H1 (cell line): ENCODE data around the gene MYF5. TPM values are rescaled to one million over a fixed set of nuclear protein-coding genes. Genes with fewer than 3 reads are reported as not detected.

Experiments
- CTCF ChIA-PET: fragments of 300-600 bp; sonication (Branson Sonifier 250); formaldehyde crosslinking; loops from one replicate; lab custom pipeline; 2021; ENCODE audit not compliant: partially characterized antibody; lab: Charles Lee
- POLR2A ChIA-PET: fragments of 300-600 bp; sonication (Branson Sonifier 250); formaldehyde crosslinking; loops from one replicate; lab custom pipeline; 2021; ENCODE audit warnings: inconsistent platforms; ENCODE audit not compliant: partially characterized antibody; lab: Charles Lee
- DNase-seq, 2 experiments: peaks; one replicate each; pipeline versions ENCODE4 v3.0.0 to v3.0.0-alpha.2; 2010 to 2022; ENCODE audit warnings: low spot score in 2 of 2, low read depth in 1 of 2, mixed read lengths in 1 of 2
- FAIRE-seq: peaks from 2 replicates; lab custom pipeline; 2011; peaks lifted over from hg19 to GRCh38; lab: Jason Lieb, UNC
- H2AFZ ChIP-seq: 2 replicates; pipeline ENCODE4 v1.8.1; 2012; ENCODE audit warnings: low read length, inconsistent platforms
- H2AK5ac ChIP-seq: 2 replicates; pipeline ENCODE4 v1.6.1; 2013; ENCODE audit warnings: low read depth, low read length
- H2BK120ac ChIP-seq: replicated peaks from 2 replicates; pipeline ENCODE3; 2013; ENCODE audit warnings: low read depth, low read length, inconsistent platforms
- H2BK12ac ChIP-seq: 2 replicates; pipeline ENCODE4 v1.6.1; 2013; ENCODE audit warnings: low read depth, low read length
- H2BK15ac ChIP-seq: 2 replicates; pipeline ENCODE4 v1.6.1; 2013; ENCODE audit warnings: low read length
- H2BK20ac ChIP-seq: 2 replicates; pipeline ENCODE4 v1.6.1; 2013; ENCODE audit warnings: low read length
- H2BK5ac ChIP-seq: 2 replicates; pipeline ENCODE4 v1.6.1; 2013; ENCODE audit warnings: low read depth, low read length
- H3K14ac ChIP-seq: 2 replicates; pipeline ENCODE4 v1.6.1; 2013; ENCODE audit warnings: inconsistent platforms; ENCODE audit not compliant: insufficient read length
- H3K18ac ChIP-seq: 2 replicates; pipeline ENCODE4 v1.6.1; 2013; ENCODE audit warnings: low read length; ENCODE audit errors: extremely low read depth
- H3K23ac ChIP-seq: 2 replicates; pipeline ENCODE4 v1.6.1; 2013; ENCODE audit warnings: inconsistent platforms; ENCODE audit not compliant: insufficient read length
- H3K23me2 ChIP-seq: 2 replicates; pipeline ENCODE4 v1.6.1; 2013; ENCODE audit warnings: low read depth, low read length
- H3K27ac ChIP-seq: 2 replicates; pipeline ENCODE4 v1.6.1; 2011; ENCODE audit warnings: low read depth, low read length, inconsistent platforms
- H3K27me3 ChIP-seq, 4 experiments: replicated peaks in 1 of 4; 1 replicate in 1 of 4; 2 replicates in 3 of 4; pipeline versions ENCODE4 v1.6.1 to v1.8.1; 2011 to 2013; ENCODE audit warnings: low read length in 3 of 4, mild to moderate bottlenecking in 3 of 4, inconsistent platforms in 2 of 4, mixed read lengths in 2 of 4, moderate library complexity in 1 of 4; ENCODE audit not compliant: control insufficient read depth in 3 of 4, insufficient read depth in 3 of 4; ENCODE audit errors: extremely low read depth in 1 of 4
- H3K36me3 ChIP-seq, 4 experiments: 2 replicates each; pipeline versions ENCODE4 v1.6.1 to v1.8.1; 2011 to 2013; ENCODE audit warnings: mild to moderate bottlenecking in 4 of 4, low read length in 3 of 4, moderate library complexity in 2 of 4, control low read depth in 1 of 4, inconsistent platforms in 1 of 4; ENCODE audit not compliant: insufficient read depth in 4 of 4, control insufficient read depth in 2 of 4
- H3K4ac ChIP-seq: replicated peaks from 2 replicates; pipeline ENCODE3; 2013; ENCODE audit warnings: low read length, low read depth, mixed read lengths, inconsistent platforms; ENCODE audit not compliant: insufficient read length
- H3K4me1 ChIP-seq, 4 experiments: replicated peaks in 1 of 4; 1 replicate in 1 of 4; 2 replicates in 3 of 4; pipeline versions ENCODE4 v1.6.1 to v1.8.1; 2011 to 2013; ENCODE audit warnings: low read length in 3 of 4, inconsistent platforms in 2 of 4, mixed read lengths in 1 of 4; ENCODE audit not compliant: insufficient read depth in 4 of 4, control insufficient read depth in 3 of 4
- H3K4me2 ChIP-seq, 2 experiments: 2 replicates each; pipeline versions ENCODE4 v1.6.1 to v1.8.1; 2011 to 2013; ENCODE audit warnings: low read depth in 2 of 2, low read length in 2 of 2, control low read depth in 1 of 2, inconsistent platforms in 1 of 2, mild to moderate bottlenecking in 1 of 2; ENCODE audit not compliant: insufficient read depth in 1 of 2
- H3K4me3 ChIP-seq, 4 experiments: fragments of 200-600, 300-600 bp in 1 of 4; sonication (generic), shearing (Covaris generic), sonication (Bioruptor Twin) in 1 of 4; 2 replicates each; pipeline versions ENCODE4 v1.5.1 to v1.8.1; 2011 to 2016; ENCODE audit warnings: low read length in 4 of 4, low read depth in 3 of 4, control low read depth in 2 of 4, inconsistent platforms in 2 of 4, mild to moderate bottlenecking in 2 of 4, mixed read lengths in 1 of 4, moderate library complexity in 1 of 4; ENCODE audit not compliant: insufficient read depth in 2 of 4; ENCODE audit errors: extremely low read depth in 1 of 4
- H3K56ac ChIP-seq: replicated peaks from 2 replicates; pipeline ENCODE3; 2013; ENCODE audit warnings: low read depth, mild to moderate bottlenecking, mixed read lengths, low read length, inconsistent platforms; ENCODE audit not compliant: insufficient read length
- H3K79me1 ChIP-seq: 2 replicates; pipeline ENCODE4 v1.6.1; 2013; ENCODE audit warnings: low read depth, low read length, control low read depth
- H3K79me2 ChIP-seq, 2 experiments: 2 replicates each; pipeline versions ENCODE4 v1.6.1 to v1.8.1; 2012 to 2013; ENCODE audit warnings: low read length in 2 of 2, mild to moderate bottlenecking in 2 of 2, inconsistent platforms in 1 of 2; ENCODE audit not compliant: insufficient read depth in 2 of 2, control insufficient read depth in 1 of 2
- H3K9ac ChIP-seq, 4 experiments: replicated peaks in 1 of 4; 1 replicate in 1 of 4; 2 replicates in 3 of 4; pipeline versions ENCODE4 v1.6.1 to v1.8.1; 2011 to 2013; ENCODE audit warnings: low read depth in 3 of 4, low read length in 3 of 4, control low read depth in 2 of 4, mild to moderate bottlenecking in 2 of 4, moderate library complexity in 2 of 4, inconsistent platforms in 1 of 4; ENCODE audit errors: extremely low read depth in 1 of 4
- H3K9me3 ChIP-seq, 2 experiments: 2 replicates each; pipeline versions ENCODE4 v1.6.1 to v1.8.1; 2012 to 2013; ENCODE audit warnings: mild to moderate bottlenecking in 2 of 2, moderate library complexity in 2 of 2, control low read depth in 1 of 2, inconsistent platforms in 1 of 2, low read depth in 1 of 2, low read length in 1 of 2, mixed read lengths in 1 of 2; ENCODE audit not compliant: insufficient read depth in 2 of 2
- H4K20me1 ChIP-seq, 2 experiments: replicated peaks in 1 of 2; 2 replicates each; pipeline versions ENCODE3 to v1.8.1; 2011 to 2013; ENCODE audit warnings: inconsistent platforms in 2 of 2, low read length in 2 of 2, mild to moderate bottlenecking in 1 of 2; ENCODE audit not compliant: insufficient read depth in 2 of 2, control insufficient read depth in 1 of 2
- H4K5ac ChIP-seq: 2 replicates; pipeline ENCODE4 v1.6.1; 2013; ENCODE audit warnings: low read length, low read depth, mixed read lengths, inconsistent platforms; ENCODE audit not compliant: insufficient read length
- H4K8ac ChIP-seq: 2 replicates; pipeline ENCODE4 v1.8.0; 2013; ENCODE audit warnings: mild to moderate bottlenecking, moderate library complexity, low read length, inconsistent platforms; ENCODE audit not compliant: insufficient read depth; ENCODE audit errors: extremely low read depth
- H4K91ac ChIP-seq: replicated peaks from 2 replicates; pipeline ENCODE3; 2013; ENCODE audit warnings: low read length, mixed read lengths, inconsistent platforms; ENCODE audit not compliant: insufficient read length
- CBX5 ChIP-seq: fragments of 300-800, 300-1000 bp; sonication (generic); IDR thresholded peaks from 2 replicates; pipeline ENCODE4 v1.7.1; 2016; ENCODE audit warnings: antibody characterized with exemption, low read length, low read depth
- GTF2F1 ChIP-seq: IDR thresholded peaks from 2 replicates; pipeline ENCODE4 v1.6.1; 2012; ENCODE audit warnings: low read depth, low read length, improper control_type of control experiment, borderline replicate concordance
- HDAC6 ChIP-seq: IDR thresholded peaks from one replicate; pipeline ENCODE4 v1.7.1; 2012; ENCODE audit warnings: low read depth, mild to moderate bottlenecking, inconsistent platforms, low read length, moderate library complexity
- JUND ChIP-seq: IDR thresholded peaks from 2 replicates; pipeline ENCODE4 v1.6.1; 2011; ENCODE audit warnings: mild to moderate bottlenecking, improper control_type of control experiment, low read length
- NANOG ChIP-seq: IDR thresholded peaks from 2 replicates; pipeline ENCODE4 v1.6.1; 2011; ENCODE audit warnings: low read length, low read depth, mild to moderate bottlenecking, inconsistent platforms; ENCODE audit not compliant: insufficient read depth, poor library complexity, severe bottlenecking
- POU5F1 ChIP-seq: IDR thresholded peaks from 2 replicates; pipeline ENCODE4 v1.6.1; 2011; ENCODE audit warnings: low read depth, mild to moderate bottlenecking, low read length, moderate library complexity
- RAD21 ChIP-seq, 2 experiments: IDR thresholded peaks in 1 of 2; conservative IDR thresholded peaks in 1 of 2; 2 replicates each; pipeline ENCODE4 v1.6.1; 2011; ENCODE audit warnings: low read depth in 2 of 2, low read length in 2 of 2, improper control_type of control experiment in 1 of 2, inconsistent platforms in 1 of 2, mild to moderate bottlenecking in 1 of 2, moderate library complexity in 1 of 2
- SIRT6 ChIP-seq: IDR thresholded peaks from one replicate; pipeline ENCODE4 v1.7.1; 2012; ENCODE audit warnings: low read length, inconsistent platforms
- TAF7 ChIP-seq: optimal IDR thresholded peaks from 2 replicates; pipeline ENCODE3; 2011; ENCODE audit warnings: low read depth, mild to moderate bottlenecking, inconsistent platforms, low read length, moderate library complexity, borderline replicate concordance
- WGBS, 2 experiments: shearing (Covaris generic) in 1 of 2; methylation state at CpG; one replicate each; pipeline versions ENCODE4 v1.1.6 to v1.1.7; 2013 to 2015; ENCODE audit warnings: low lambda C conversion rate in 2 of 2, mixed read lengths in 2 of 2, inconsistent platforms in 1 of 2, low coverage in 1 of 2, missing lambda C conversion rate in 1 of 2; ENCODE audit not compliant: insufficient replicate concordance in 2 of 2, insufficient coverage in 1 of 2, insufficient read length in 1 of 2; ENCODE audit errors: extremely low coverage in 1 of 2, missing lambda C conversion rate in 1 of 2; 5-methylcytosine and 5-hydroxymethylcytosine counted together
- polyA plus RNA-seq, 7 experiments: library from polyadenylated mRNA; depleted of rRNA in 3 of 7; stranded (reverse) in 5 of 7; unstranded in 2 of 7; fragments of >200 nt in 5 of 7; fragments of 200-250 nt in 2 of 7; gene quantifications; 1 replicate in 5 of 7; 2 replicates in 1 of 7; 4 replicates in 1 of 7; pipeline versions ENCODE4 v1.2.1 to v1.2.3, GENCODE V29; 2011 to 2013; ENCODE audit warnings: missing spikeins in 2 of 7, mixed read lengths in 2 of 7
- total RNA-seq: library from RNA; stranded (reverse); fragmentation: NEBNext Ultra II Directional; extraction: Animal tissue kit (Norgen Biotek cat#: 25700); gene quantifications from 2 replicates; pipeline ENCODE4 v1.2.1, GENCODE V29; 2021

The MYF5 gene
- total and polyA plus RNA-seq, 2 of the 8 experiments (the other 6 are each of a cell fraction or from before 2014, with no cell fraction given) = 0.09 TPM; not detected in 1

GRCh38 chr12:80754274-80754673 is 37.6 kb downstream of the MYF5 start:
- no peak overlapping the region for H3K14ac ChIP-seq
- H3K56ac ChIP-seq = no peak overlapping the region
- no peak overlapping the region for H3K18ac ChIP-seq
- no peak overlapping the region for H3K4me3 ChIP-seq
- no peak overlapping the region for H3K27ac ChIP-seq
- ChIA-PET POLR2A (no interaction called here), CTCF (interaction anchor here (1.1 to 1.8 kb wide), 2 partner anchors 9 to 44 kb away, joined by 3 to 12 read pairs; no protein-coding TSS in a partner anchor)
- H2BK5ac ChIP-seq = no peak overlapping the region
- no peaks in the 10 kb centered on the region for H3K9me3 ChIP-seq
- H2AFZ ChIP-seq = 0 out of 2 replicates have a peak overlapping the region, but pooled peaks have one; percentile 85
- FAIRE-seq (no peak), DNase-seq (no peak)
- H3K79me1 ChIP-seq = no peaks in the 10 kb centered on the region
- no peak overlapping the region for H2BK12ac ChIP-seq
- H2BK120ac ChIP-seq = no peak overlapping the region
- H3K23me2 ChIP-seq = no peaks in the 10 kb centered on the region
- no peak overlapping the region for H2BK15ac ChIP-seq
- H4K8ac ChIP-seq = no peak overlapping the region
- no peaks in the 10 kb centered on the region for H3K4me1 ChIP-seq
- H3K36me3 ChIP-seq = no peaks in the 10 kb centered on the region
- H4K5ac ChIP-seq = no peak overlapping the region
- H2AK5ac ChIP-seq = no peak overlapping the region
- no peak overlapping the region for H3K23ac ChIP-seq
- peaks cover 0 to 2% of the 10 kb centered on the region in 2 experiments for H4K20me1 ChIP-seq
- no peak overlapping the region for H4K91ac ChIP-seq
- no peak overlapping the region for H3K4me2 ChIP-seq
- 96% methylated on average over 3 of the region's 3 CpGs; no CpG with 5 or more reads in 1 of the 2 experiments for whole genome bisulfite sequencing, 2 experiments
- no peak overlapping the region for H2BK20ac ChIP-seq
- no peak overlapping the region for H3K9ac ChIP-seq
- H3K79me2 ChIP-seq = no peaks in the 10 kb centered on the region
- H3K27me3 ChIP-seq = no peaks in the 10 kb centered on the region
- no peak overlapping the region for H3K4ac ChIP-seq
- TF ChIP-seq RAD21 (IDR thresholded peaks at IDR 0.05 in 1 of 2, conservative IDR thresholded peaks at IDR 0.05 in 1 of 2; ENCODE audit: low read depth in 2 of 2, low read length in 2 of 2) (no peak), GTF2F1 (no peak), POU5F1 (no peak), NANOG (no peak), SIRT6 (no peak), CBX5 (no peak), HDAC6 (no peak), TAF7 (no peak), JUND (no peak)
